Prostate gland (tissue), 2 donors: Measurements from ENCODE around the gene BPIFB1. TPM values are rescaled to one million over a fixed set of nuclear protein-coding genes. Genes with fewer than 3 reads are reported as not detected.

Source experiments
- DNase-seq: peaks from one replicate; pipeline ENCODE4 v3.0.0-alpha.2; 2019; ENCODE audit warnings: low spot score
- H3K27ac ChIP-seq, 2 donors: fragments of 200-600 bp; sonication (generic); 2 replicates each; pipeline ENCODE4 v1.5.1; 2017 to 2019
- H3K27me3 ChIP-seq: fragments of 200-600 bp; sonication (generic); replicated peaks from 2 replicates; pipeline ENCODE4 v1.5.1; 2019; ENCODE audit not compliant: insufficient read depth
- H3K36me3 ChIP-seq, 2 donors: fragments of 200-600 bp; sonication (generic); 1 replicate in 1 of 2; 2 replicates in 1 of 2; pipeline versions ENCODE4 v1.5.1 to v1.8.1; 2017 to 2019
- H3K4me1 ChIP-seq: fragments of 200-600 bp; sonication (generic); replicated peaks from 2 replicates; pipeline ENCODE4 v1.5.1; 2019
- H3K4me3 ChIP-seq, 2 donors: fragments of 200-600 bp; sonication (generic); 2 replicates each; pipeline ENCODE4 v1.5.1; 2017 to 2019
- H3K9me3 ChIP-seq: fragments of 200-600 bp; sonication (generic); 2 replicates; pipeline ENCODE4 v1.5.1; 2017
- CTCF ChIP-seq, 4 experiments: fragments of 200-600 bp in 2 of 4; fragments of 450-650 bp in 2 of 4; sonication (generic) in 2 of 4; IDR thresholded peaks; 1 replicate in 3 of 4; 2 replicates in 1 of 4; pipeline ENCODE4 v1.5.1; 2016 to 2019; ENCODE audit warnings: antibody characterized with exemption in 4 of 4, mild to moderate bottlenecking in 2 of 4, moderate library complexity in 2 of 4
- POLR2A ChIP-seq: fragments of 450-650 bp; IDR thresholded peaks from one replicate; pipeline ENCODE4 v1.6.1; 2016; ENCODE audit warnings: antibody characterized with exemption, mild to moderate bottlenecking
- POLR2AphosphoS5 ChIP-seq: sonication (generic); formaldehyde crosslinking; IDR thresholded peaks from one replicate; pipeline ENCODE4 v1.6.1; 2017; ENCODE audit warnings: antibody characterized with exemption
- WGBS: methylation state at CpG from one replicate; pipeline ENCODE4 v1.1.5; 2018; 5-methylcytosine and 5-hydroxymethylcytosine counted together
- intact Hi-C: fragments of 100-400 bp; cut with DNase I; formaldehyde crosslinking; loops from one replicate; pipeline ENCODE4 v1.14.2; 2022
- total RNA-seq, 2 donors: library from RNA; depleted of rRNA; stranded (reverse); fragments of >200 nt; gene quantifications; one replicate each; pipeline ENCODE4 v1.1.0, GENCODE V29; 2016

Gene BPIFB1
- total RNA-seq, 2 donors from 2014 or later, result 2.1 TPM; not detected in 1

GRCh38 chr20:33320006-33320405, 37.0 kb downstream of the BPIFB1 start:
- no peak for TF ChIP-seq CTCF (IDR thresholded peaks at IDR 0.05)
- no peak for TF ChIP-seq POLR2AphosphoS5
- no peak for TF ChIP-seq POLR2A
- 82% methylated on average over 10 of the region's 10 CpGs for WGBS
- H3K36me3 ChIP-seq, result no peaks in the 10 kb centered on the region
- intact Hi-C loops, result no loop called here
- no peaks in the 10 kb centered on the region for H3K27me3 ChIP-seq
- H3K4me1 ChIP-seq, result no peaks in the 10 kb centered on the region
- no peak overlapping the region for H3K27ac ChIP-seq
- no peak for DNase-seq
- no peak overlapping the region for H3K4me3 ChIP-seq
- no peaks in the 10 kb centered on the region for H3K9me3 ChIP-seq

DNA sequence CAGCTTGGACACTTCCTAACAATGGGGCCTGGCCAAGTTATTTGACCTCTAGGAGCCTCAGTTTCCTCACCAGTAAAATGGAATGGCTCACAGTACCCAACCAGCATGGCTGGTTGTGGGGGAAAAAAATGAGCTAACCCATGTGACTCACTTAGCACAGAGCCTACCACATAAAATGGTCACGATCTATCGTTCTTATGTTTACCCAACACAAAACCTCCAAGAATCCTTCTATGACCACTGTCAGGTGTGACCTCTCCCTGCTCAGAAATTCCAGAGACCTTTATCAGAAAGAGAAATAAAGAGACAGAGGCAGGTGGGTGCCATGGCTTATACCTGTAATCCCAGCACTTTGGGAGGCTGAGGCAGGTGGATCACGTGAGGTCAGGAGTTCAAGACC, 39.4 kb downstream of the BPIFB1 start:
- Histone ChIP-seq H3K4me3 (no peak overlapping the region), H3K27ac (no peak overlapping the region), H3K27me3 (no peaks in the 10 kb centered on the region), H3K4me1 (no peaks in the 10 kb centered on the region), H3K36me3 (no peaks in the 10 kb centered on the region), H3K9me3 (no peaks in the 10 kb centered on the region)
- no peak for DNase-seq
- intact Hi-C loops, result no loop called here
- TF ChIP-seq POLR2A (no peak), CTCF (IDR thresholded peaks at IDR 0.05) (no peak), POLR2AphosphoS5 (no peak)
- 70% methylated on average over 3 of the region's 3 CpGs for WGBS

DNA sequence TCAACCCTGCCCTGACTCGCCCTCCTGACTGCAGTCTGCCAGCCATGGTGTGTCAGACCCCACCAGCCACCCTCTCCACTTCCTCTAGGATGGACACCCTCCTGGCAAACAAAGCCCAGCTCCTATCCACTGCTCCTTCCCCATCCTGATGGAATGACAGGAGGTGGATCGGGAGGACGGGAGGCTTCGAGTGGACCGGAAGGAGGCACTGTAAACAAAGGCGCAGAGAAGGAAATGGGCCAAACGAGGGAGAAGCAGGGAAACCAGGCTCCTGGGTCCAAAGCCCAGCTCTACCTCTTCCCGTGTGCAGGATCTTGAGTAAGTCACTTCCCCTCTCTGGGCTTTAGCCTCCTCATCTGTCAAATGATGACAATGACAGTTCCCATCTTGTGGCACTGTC, 40.2 kb downstream of the BPIFB1 start:
- Histone ChIP-seq H3K36me3 (no peaks in the 10 kb centered on the region), H3K4me1 (no peaks in the 10 kb centered on the region), H3K4me3 (no peak overlapping the region), H3K27me3 (no peaks in the 10 kb centered on the region), H3K9me3 (no peaks in the 10 kb centered on the region), H3K27ac (no peak overlapping the region)
- intact Hi-C loops, result no loop called here
- WGBS, result 53% methylated on average over 8 of the region's 8 CpGs
- TF ChIP-seq POLR2A (no peak), CTCF (IDR thresholded peaks at IDR 0.05) (no peak)
- DNase-seq, result no peak

- H3K9me3 ChIP-seq, result no peaks in the 10 kb centered on the region
- DNase-seq, result no peak
- H3K4me3 ChIP-seq, result no peak overlapping the region
- intact Hi-C loops, result no loop called here
- no peaks in the 10 kb centered on the region for H3K36me3 ChIP-seq
- H3K27me3 ChIP-seq, result peaks cover 2% of the 10 kb centered on the region
- H3K4me1 ChIP-seq, result no peaks in the 10 kb centered on the region
- TF ChIP-seq CTCF (IDR thresholded peaks at IDR 0.05) (no peak), POLR2A (no peak), POLR2AphosphoS5 (no peak)
- 98% methylated on average over 2 of the region's 2 CpGs for whole genome bisulfite sequencing
- no peak overlapping the region for H3K27ac ChIP-seq
Measured at GRCh38 chr20:33325350-33325749, 42.3 kb downstream of the BPIFB1 start.

DNA sequence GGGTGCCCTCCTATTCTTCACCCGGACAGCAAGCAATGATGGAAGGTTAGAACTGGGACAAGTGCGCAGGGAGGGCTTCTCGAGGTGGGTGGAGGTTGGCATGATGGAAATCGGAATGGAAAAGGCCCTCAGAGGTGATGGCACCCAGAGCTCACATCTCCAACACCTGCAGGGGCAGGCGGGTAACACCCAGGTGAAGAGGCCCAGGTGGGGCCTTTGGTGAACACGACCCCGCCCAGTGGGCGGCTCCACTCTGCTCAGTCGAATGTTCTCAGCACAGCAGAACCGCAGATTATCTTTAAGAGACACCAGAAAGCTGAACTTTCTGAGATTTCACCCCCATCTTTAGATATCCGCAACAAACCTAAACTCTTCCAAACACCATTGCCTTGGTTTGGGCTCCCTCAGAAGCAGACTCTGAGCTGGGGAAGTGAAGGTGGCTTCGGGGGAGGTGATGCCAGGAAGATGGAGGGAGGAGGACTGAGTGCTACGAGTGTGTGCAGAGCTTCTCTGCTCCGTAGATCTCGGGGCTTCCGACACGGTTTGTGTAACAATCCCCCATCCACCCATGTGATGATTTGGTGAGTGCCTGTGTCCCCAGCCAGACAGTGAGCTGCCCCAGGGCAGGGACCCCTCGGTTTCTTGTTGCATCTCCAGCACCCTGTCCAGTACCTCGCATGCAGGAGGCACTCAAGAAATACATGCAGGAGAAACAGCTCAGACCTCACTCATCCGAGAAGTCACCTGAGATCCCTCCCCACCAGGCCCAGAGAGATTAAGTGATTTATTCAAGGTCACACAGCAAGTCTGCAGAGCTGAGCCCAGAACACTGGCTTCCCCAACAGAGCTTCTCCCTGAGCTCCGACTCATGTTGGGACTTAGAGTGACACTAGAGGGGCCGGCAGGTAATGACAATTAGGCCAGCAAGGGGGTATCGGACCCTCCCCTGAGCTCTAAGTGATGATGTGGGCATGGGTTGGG, 45.4 kb downstream of the BPIFB1 start:
- Histone ChIP-seq H3K4me3 (no peak overlapping the region), H3K4me1 (no peaks in the 10 kb centered on the region), H3K36me3 (no peaks in the 10 kb centered on the region), H3K27ac (no peak overlapping the region), H3K27me3 (peaks cover 2% of the 10 kb centered on the region), H3K9me3 (no peaks in the 10 kb centered on the region)
- TF ChIP-seq POLR2A (no peak), CTCF (IDR thresholded peaks at IDR 0.05) (no peak), POLR2AphosphoS5 (no peak)
- intact Hi-C loops, result no loop called here
- WGBS, result 69% methylated on average over 23 of the region's 23 CpGs
- no peak for DNase-seq
